ENCODE results near the gene DEFB131B. TPM values are rescaled to one million over a fixed set of nuclear protein-coding genes. Genes with fewer than 3 reads are reported as not detected.
"Not testable (repeated sequence)": the region's sequence is repeated elsewhere in the genome, so short reads cannot be mapped to it uniquely, and the experiment has no call there.

DEFB131B gene
- total and polyA plus RNA-seq, 2 of the 8 experiments (the other 6 are each of a cell fraction or from before 2014, with no cell fraction given) = not detected

DNA sequence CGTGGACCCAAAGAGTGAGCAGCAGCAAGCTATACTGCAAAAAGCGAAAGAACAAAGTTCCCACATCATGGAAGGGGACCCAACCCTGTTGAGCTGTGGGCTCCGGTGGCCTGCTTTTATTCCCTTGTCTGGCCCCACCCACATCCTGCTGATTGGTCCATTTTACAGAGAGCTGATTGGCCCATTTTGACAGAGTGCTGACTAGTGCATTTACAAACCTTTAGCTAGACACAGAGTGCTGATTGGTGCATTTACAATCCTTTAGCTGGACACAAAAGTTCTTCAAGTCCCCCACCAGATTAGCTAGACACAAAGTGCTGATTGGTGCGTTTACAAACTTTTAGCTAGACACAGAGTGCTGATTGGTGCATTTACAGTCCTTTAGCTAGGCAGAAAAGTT is 34.9 kb upstream of the DEFB131B start:
- POLR2A ChIA-PET (ENCODE audit: partially characterized antibody); H2BK5ac ChIP-seq (ENCODE audit: low read depth, low read length); H4K20me1 ChIP-seq (replicated peaks in 1 of 2; ENCODE audit: control insufficient read depth in 1 of 2, insufficient read depth in 2 of 2, low read length in 2 of 2); H3K23ac ChIP-seq (ENCODE audit: insufficient read length); H4K91ac ChIP-seq (replicated peaks; ENCODE audit: insufficient read length, low read length); H2BK15ac ChIP-seq (ENCODE audit: low read length); H3K9me3 ChIP-seq (ENCODE audit: insufficient read depth in 2 of 2, low read depth in 1 of 2, low read length in 1 of 2); H3K4me2 ChIP-seq (ENCODE audit: insufficient read depth in 1 of 2, low read depth in 2 of 2, low read length in 2 of 2); FAIRE-seq; H3K27me3 ChIP-seq (replicated peaks in 1 of 4; ENCODE audit: control insufficient read depth in 3 of 4, extremely low read depth in 1 of 4, insufficient read depth in 3 of 4, low read length in 3 of 4); H2BK12ac ChIP-seq (ENCODE audit: low read depth, low read length); H3K18ac ChIP-seq (ENCODE audit: extremely low read depth, low read length); H3K56ac ChIP-seq (replicated peaks; ENCODE audit: insufficient read length, low read depth, low read length); DNase-seq (ENCODE audit: low read depth in 1 of 2, low spot score in 2 of 2); H2BK120ac ChIP-seq (replicated peaks; ENCODE audit: low read depth, low read length); H3K79me1 ChIP-seq (ENCODE audit: low read depth, low read length); H3K4ac ChIP-seq (replicated peaks; ENCODE audit: insufficient read length, low read depth, low read length); H3K9ac ChIP-seq (replicated peaks in 1 of 4; ENCODE audit: extremely low read depth in 1 of 4, low read depth in 3 of 4, low read length in 3 of 4); H2AFZ ChIP-seq (ENCODE audit: low read length); H3K4me1 ChIP-seq (replicated peaks in 1 of 4; ENCODE audit: control insufficient read depth in 3 of 4, insufficient read depth in 4 of 4, low read length in 3 of 4); H3K79me2 ChIP-seq (ENCODE audit: control insufficient read depth in 1 of 2, insufficient read depth in 2 of 2, low read length in 2 of 2); H3K14ac ChIP-seq (ENCODE audit: insufficient read length); H3K23me2 ChIP-seq (ENCODE audit: low read depth, low read length); H4K5ac ChIP-seq (ENCODE audit: insufficient read length, low read depth, low read length); H2AK5ac ChIP-seq (ENCODE audit: low read depth, low read length); H3K27ac ChIP-seq (ENCODE audit: low read depth, low read length); H3K36me3 ChIP-seq (ENCODE audit: control insufficient read depth in 2 of 4, insufficient read depth in 4 of 4, low read length in 3 of 4); H2BK20ac ChIP-seq (ENCODE audit: low read length); H3K4me3 ChIP-seq (ENCODE audit: extremely low read depth in 1 of 4, insufficient read depth in 2 of 4, low read depth in 3 of 4, low read length in 4 of 4): not testable (repeated sequence)
- H4K8ac ChIP-seq (ENCODE audit: extremely low read depth, insufficient read depth, low read length) = peak overlapping the region; percentile 62
- CTCF ChIA-PET (ENCODE audit: partially characterized antibody) = interaction anchor here (1.3 kb wide), 1 partner anchor 9 kb away, joined by 3 read pairs; no protein-coding TSS in a partner anchor
- 91% methylated on average over 4 of the region's 4 CpGs; no CpG with 5 or more reads in 1 of the 2 experiments for WGBS, 2 experiments (ENCODE audit: extremely low coverage in 1 of 2, insufficient coverage in 1 of 2, insufficient read length in 1 of 2, insufficient replicate concordance in 2 of 2, low coverage in 1 of 2, low lambda C conversion rate in 2 of 2, missing lambda C conversion rate in 1 of 2)
